GM12891 (cell line): ENCODE data around the gene TENT5C.

Source experiments
- DNase-seq: peaks from one replicate; pipeline ENCODE4 v3.0.0; 2011; ENCODE audit warnings: low spot score; ENCODE audit not compliant: insufficient read length
- FAIRE-seq: peaks from 2 replicates; lab custom pipeline; 2011; peaks lifted over from hg19 to GRCh38; lab: Jason Lieb, UNC
- PAX5 ChIP-seq: IDR thresholded peaks from 2 replicates; pipeline ENCODE4 v1.6.1; 2011; ENCODE audit warnings: low read length, moderate library complexity, mild to moderate bottlenecking; ENCODE audit not compliant: insufficient read depth, severe bottlenecking
- POLR2A ChIP-seq: IDR thresholded peaks from 2 replicates; pipeline ENCODE4 v1.6.1; 2011; ENCODE audit warnings: low read depth, low read length, control low read depth
- POLR2AphosphoS5 ChIP-seq: IDR thresholded peaks from 2 replicates; pipeline ENCODE4 v1.6.1; 2011; ENCODE audit warnings: low read depth, low read length, control low read depth
- POU2F2 ChIP-seq: IDR thresholded peaks from 2 replicates; pipeline ENCODE4 v1.6.1; 2011; ENCODE audit warnings: low read depth, mild to moderate bottlenecking, control low read depth, low read length, moderate library complexity
- SPI1 ChIP-seq: IDR thresholded peaks from 2 replicates; pipeline ENCODE4 v1.6.1; 2011; ENCODE audit warnings: low read depth, low read length, control low read depth
- TAF1 ChIP-seq: IDR thresholded peaks from 2 replicates; pipeline ENCODE4 v1.6.1; 2011; ENCODE audit warnings: low read depth, low read length, control low read depth

The TENT5C gene

DNA sequence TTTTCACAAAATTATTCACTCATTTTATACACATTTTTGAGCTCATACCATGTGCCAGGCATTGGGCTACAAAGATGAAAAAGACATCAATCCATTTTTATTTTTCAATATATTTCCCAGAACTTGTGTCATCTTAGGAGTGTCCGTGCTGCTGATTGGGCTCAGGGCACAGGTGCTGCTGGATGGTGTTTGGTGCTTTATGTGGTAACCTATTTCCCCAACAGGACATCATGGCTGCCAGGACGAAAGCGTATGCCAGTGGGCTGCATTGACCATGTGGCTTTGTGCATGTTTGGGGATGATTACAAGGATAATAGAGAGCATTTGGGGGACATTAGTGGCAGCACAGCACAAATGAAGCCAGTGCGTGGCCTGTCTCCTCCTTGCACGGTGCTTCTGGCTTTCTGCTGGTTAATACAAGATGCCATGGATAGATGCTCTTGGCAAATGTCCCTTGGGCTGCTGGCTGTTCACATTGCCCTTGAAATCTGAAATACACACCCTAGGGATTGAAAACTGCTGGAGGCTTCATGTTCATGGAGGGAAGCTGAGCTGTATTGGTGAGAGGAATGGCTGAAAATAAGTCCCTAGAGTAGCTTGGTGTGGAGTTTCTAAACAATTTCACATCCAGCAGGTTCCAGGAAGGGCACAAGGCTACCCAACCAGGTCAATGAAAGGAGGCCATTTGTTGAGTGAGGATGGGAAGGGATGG is 52.3 kb downstream of the TENT5C start:
- TF ChIP-seq PAX5 (no peak), POLR2AphosphoS5 (no peak), POU2F2 (no peak), POLR2A (no peak), SPI1 (no peak), TAF1 (no peak)
- FAIRE-seq, result no peak
- no peak for DNase-seq

- no peak for DNase-seq
- FAIRE-seq, result no peak
- TF ChIP-seq POLR2A (no peak), PAX5 (no peak), POU2F2 (no peak), POLR2AphosphoS5 (no peak), TAF1 (no peak), SPI1 (no peak)
Observed at GRCh38 chr1:117658676-117659075, 52.8 kb downstream of the TENT5C start.

- DNase-seq (no peak), FAIRE-seq (no peak)
- TF ChIP-seq TAF1 (no peak), PAX5 (no peak), POU2F2 (no peak), SPI1 (no peak; the same call in 1 of the 2 replicates), POLR2AphosphoS5 (no peak), POLR2A (no peak)
Observed at GRCh38 chr1:117659550-117660270, 53.9 kb downstream of the TENT5C start.

DNA sequence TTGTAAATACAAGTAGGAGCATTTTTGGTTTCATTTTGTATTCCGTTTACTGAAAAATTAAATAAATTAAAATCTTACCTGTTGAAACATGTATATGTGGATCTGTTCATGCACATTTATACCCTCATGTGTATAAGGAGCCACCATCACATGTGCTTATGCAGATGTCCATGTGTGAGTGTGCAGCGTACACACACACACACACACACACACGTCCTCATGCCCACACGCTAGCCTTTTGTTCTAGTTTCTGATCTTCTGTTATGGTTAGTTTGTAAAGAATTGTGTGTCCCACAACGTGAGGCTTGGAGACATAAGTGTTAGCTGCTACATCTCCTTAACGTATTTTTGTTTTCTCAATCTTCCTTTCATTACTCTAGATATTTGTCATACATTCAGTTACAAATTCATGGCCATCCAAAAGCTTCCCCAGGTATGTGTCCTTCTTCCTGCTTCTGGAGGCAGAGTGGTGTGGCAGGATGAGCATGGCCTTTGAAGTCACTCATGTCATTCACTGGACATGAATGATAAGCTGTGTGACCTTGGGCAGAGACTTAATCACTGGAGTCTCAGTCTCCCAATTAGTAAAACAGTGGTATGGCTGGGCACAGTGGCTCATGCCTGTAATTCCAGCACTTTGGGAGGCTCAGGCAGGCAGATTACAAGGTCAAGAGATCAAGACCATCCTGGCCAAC is 54.6 kb downstream of the TENT5C start:
- FAIRE-seq (no peak), DNase-seq (no peak)

GRCh38 chr1:117661027-117661426 is 55.2 kb downstream of the TENT5C start:
- DNase-seq (no peak), FAIRE-seq (no peak)
- TF ChIP-seq POLR2A (no peak), PAX5 (no peak), POU2F2 (no peak), TAF1 (no peak), SPI1 (no peak), POLR2AphosphoS5 (no peak)

More for the DNA sequence above, 54.6 kb downstream of the TENT5C start:
- TF ChIP-seq POU2F2 (no peak), POLR2AphosphoS5 (no peak), TAF1 (no peak), PAX5 (no peak), POLR2A (no peak), SPI1 (no peak)

DNA sequence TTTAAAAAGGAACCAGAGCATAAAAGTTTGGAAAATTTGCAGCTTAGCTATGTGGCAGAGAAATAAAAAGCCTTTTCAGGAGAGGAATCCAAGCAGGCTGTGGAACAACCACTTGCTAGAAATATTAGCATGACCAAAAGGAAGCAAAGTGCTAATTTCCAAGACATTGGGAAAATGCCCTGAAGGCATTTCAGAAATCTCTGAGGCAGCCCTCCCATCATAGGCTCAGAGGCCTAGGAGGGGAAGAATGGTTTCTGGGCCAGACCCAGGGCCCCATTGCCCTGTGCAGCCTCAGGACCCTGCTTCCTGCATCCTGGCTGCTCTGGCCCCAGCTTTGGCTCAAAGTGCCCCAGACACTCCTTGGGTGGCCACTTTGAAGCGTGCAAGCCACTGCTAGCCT is 56.8 kb downstream of the TENT5C start:
- DNase-seq (no peak), FAIRE-seq (no peak)
- TF ChIP-seq SPI1, result no peak
- TF ChIP-seq PAX5, result no peak
- no peak for TF ChIP-seq POU2F2
- TF ChIP-seq POLR2AphosphoS5, result no peak
- no peak for TF ChIP-seq TAF1
- TF ChIP-seq POLR2A, result no peak

GRCh38 chr1:117663156-117663902 is 57.5 kb downstream of the TENT5C start:
- DNase-seq (no peak), FAIRE-seq (no peak)
- TF ChIP-seq POLR2AphosphoS5, result no peak
- TF ChIP-seq PAX5, result no peak
- no peak for TF ChIP-seq POLR2A
- no peak for TF ChIP-seq SPI1
- TF ChIP-seq POU2F2, result no peak
- TF ChIP-seq TAF1, result no peak

DNA sequence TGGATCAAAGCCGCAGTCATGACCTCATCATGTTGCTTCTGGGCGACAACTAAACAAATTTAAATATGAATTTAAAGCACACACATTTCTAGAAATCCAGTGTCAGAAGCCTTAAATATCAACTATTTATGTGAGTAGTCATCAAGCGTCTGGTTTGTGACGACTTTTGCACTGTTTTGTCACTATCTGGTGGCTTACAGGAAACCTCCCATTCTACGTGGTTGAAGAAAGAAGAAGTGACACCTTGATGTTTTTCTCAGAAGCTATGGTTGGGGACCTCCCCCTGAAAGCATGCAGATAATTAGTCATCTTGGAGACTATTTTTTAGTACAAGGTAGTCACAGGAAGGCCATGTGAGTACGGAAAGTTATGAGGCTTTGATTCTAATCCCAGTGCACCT is 58.5 kb downstream of the TENT5C start:
- TF ChIP-seq POU2F2 (peak; percentile 83), SPI1 (peak; percentile 98), POLR2AphosphoS5 (no peak)
- FAIRE-seq (peak; percentile 67), DNase-seq (peak; percentile 62)
